Epithelial cell of prostate (primary cell): ENCODE data around the gene XIRP1.

Experiments
- DNase-seq: peaks from one replicate; pipeline ENCODE4 v3.0.0-alpha.2; 2011; ENCODE audit warnings: low read depth, low spot score
- H3K27ac ChIP-seq: fragments of 450-650 bp; 2 replicates; pipeline ENCODE4 v1.5.1; 2017; ENCODE audit warnings: mild to moderate bottlenecking

XIRP1 gene

DNA sequence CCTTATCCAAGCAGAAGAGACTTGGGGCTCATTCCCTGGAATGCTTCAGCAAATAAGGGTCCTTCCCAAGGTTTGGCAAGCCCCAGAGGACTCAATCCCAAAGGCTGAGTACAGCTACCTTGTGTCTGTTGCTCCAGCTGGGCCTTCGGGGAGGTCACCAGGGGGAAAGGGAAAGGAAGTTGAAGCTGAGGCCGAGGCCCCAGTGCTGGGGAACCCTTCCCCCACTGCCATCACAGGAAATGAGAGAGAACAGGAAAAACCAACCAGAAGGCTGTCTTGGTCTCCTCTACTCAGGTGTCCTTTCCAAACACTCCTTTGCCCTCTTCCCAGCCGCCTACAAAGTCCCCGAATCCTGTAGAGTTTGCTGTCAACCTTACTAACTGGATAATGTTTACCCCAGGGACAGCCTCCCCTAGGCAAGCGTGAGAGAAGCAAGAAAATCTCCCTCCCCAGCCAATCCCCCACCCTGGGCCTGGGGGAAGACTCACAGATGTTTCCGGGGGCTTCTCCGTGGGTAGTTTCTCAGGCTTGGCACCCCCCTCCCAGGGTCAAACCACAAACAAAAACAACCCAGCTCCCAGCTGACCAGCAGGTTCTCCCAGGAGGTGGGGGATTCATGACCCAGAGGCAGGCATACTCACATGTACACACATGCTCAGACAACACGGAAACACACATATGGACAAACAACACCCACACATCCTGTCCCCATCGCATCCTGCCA is 44.5 kb downstream of the XIRP1 start:
- DNase-seq, result no peak
- peak overlapping the region; percentile 73 for H3K27ac ChIP-seq

DNA sequence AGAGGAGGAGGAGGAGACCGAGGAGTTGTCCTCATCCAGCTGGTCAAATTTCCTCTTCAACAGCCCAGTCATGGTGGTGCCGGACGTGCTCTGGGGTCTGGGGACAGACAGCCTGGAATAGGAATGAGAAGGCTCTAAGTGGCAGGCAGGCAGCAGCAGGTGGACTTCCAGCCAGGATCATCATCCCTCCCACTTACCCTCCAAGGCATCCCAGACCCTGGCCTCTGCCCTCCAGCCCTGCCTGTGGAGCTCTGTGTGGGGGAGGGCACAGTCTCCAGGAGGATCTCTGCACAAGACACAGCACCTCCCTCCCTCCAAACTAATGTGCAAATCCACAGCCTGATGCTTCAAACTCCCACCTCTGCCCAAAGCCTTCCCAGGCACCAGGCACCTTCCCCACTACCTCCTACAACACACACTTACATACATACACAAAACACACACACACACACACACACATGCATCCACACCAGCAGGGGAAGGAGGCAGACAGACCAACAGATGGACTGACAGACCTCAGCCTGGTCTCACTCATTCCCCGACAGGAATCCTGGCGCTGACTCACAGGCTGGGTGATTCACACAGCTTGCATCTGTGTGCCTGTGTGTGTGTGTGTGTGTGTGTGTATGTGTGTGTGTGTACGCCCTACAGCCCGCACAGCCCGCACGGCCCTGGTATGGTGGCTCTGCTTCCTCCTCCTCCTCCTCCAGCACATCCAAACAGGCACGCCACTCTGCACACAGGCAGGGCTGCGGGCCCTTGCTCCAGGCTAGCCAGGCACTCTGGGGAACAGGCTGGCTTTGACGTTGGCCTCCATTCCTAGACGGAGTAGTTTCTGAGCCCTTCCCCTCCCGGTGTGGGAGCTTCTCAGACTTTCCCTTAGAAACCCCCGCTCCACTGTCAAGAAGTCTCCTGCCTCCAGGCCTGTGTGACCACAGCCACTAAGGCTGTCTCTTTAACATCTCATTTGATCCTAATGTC is 45.5 kb downstream of the XIRP1 start:
- peak overlapping the region; percentile 73 for H3K27ac ChIP-seq
- DNase-seq, result peak; percentile 94

DNA sequence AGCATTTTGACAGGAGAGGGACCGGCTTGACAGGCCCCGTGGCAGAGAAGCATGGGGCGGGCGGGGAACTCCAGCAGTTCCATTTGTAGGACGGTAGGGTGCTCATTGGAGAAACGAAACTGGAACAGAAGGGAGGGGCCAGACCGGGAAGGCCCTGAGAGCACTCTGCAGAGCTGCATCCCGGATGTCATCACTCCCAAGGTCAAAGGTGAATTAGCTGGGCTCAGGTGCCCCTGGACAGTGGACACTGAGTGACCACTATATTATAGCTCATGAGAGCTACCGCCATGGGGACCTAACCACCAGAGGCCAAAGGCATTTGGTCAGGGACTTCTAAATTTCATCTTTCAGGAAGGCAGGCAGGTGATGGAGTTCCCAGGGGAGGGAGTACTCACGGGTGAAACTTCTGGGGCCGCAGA is 46.3 kb downstream of the XIRP1 start:
- no peak for DNase-seq
- H3K27ac ChIP-seq, result peak overlapping the region; percentile 73

DNA sequence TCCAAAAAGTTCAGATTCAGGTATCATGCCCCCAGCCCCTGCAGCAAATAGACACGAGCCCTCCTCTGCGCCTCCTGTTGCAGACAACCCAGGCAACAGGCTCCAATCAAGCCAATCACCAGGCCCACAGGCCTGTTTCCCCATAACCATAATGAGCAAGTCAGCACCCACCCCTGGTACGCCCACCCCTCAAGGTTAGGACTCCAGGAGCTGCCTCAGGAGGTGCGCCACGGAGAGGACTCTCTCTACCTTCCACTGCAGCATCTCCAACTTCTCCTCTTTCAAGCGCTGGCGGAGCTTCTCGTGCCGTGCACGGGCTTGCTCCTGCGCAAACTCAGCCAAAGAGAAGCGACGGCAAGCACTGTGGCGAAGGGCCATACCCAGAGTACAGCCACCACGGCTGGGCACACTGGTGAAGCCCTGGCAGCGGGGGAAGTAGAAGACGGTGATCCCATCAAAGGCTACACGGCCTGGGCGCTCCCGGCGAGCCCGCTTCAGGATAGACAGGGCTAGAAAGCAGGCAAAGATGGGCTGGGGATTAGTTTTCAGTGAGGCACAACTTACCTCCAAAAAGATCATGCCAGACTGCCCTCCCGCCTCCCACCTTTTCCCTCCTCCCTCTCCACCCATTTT is 47.5 kb downstream of the XIRP1 start:
- DNase-seq, result no peak
- no peak overlapping the region for H3K27ac ChIP-seq

DNA sequence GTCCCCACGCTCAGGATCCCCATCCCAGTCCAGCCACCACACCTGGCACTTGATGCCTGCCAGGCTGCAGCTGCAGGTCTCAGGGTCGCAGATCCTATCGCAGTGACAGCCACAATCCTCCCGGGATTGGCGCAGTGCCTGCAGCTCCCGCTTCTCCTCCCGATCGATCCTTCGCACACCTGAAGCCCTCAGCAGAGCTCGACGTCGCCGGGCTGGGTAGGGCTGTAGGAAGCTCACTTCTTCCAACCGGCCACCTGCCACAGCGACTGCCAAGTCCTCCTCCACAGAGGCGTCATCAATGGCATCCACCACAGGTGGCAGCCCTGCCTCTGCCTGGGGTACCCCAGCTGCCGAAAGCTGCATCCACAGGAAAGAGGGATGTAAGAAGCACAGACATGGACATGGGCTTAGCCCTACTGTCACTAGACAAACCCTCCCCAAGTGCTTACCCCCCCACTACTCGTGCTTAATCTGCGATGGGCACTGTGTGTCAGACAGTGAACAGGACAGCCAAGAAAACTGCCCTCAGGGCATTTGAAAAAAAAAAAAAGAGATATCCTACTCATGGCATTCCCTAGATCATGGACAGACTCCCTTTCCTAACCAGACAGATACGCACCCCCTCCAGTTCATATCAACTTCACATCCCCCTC is 48.2 kb downstream of the XIRP1 start:
- DNase-seq, result no peak
- no peak overlapping the region for H3K27ac ChIP-seq

DNA sequence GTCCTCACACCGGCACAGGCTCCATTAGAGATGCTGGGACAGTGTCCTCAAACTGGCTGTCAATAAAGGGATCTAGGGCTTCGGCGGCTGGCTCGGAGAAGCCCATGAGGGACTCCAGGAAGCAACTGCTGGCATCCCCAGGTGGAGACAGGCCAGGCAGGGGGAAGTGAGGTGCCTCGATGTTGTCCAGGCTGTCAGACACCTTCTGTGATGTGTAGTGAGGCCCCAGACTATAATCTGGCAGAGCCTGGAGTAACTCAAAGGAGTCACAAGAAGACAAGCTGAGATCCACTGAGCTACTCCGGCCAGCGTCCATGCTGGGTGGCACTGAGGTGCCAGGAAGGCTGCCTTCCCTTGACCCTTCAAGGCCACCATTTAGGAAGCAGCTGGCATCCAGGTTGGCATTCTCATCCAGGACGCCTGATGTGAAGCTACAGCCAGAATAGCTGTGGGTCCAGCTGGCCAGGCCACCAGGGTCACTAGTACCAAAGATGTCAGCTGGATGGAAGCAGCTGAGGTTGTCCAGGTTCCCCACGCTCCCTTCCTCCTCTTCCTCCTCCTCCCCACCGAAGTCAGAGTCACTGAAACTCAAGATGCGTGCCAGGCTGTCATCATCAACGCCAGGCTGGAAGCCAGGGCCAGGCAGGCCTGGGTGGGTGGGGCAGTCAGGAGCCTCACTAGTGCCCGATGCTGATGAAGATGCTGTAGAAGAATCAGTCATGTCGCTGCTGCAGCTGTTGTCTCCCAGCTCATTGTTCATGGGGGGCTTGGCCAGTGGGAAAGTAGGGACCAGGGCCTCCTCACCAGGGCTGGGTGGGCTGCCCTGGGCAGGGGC is 49.1 kb downstream of the XIRP1 start:
- peak overlapping the region; percentile 89 for H3K27ac ChIP-seq
- no peak for DNase-seq

DNA sequence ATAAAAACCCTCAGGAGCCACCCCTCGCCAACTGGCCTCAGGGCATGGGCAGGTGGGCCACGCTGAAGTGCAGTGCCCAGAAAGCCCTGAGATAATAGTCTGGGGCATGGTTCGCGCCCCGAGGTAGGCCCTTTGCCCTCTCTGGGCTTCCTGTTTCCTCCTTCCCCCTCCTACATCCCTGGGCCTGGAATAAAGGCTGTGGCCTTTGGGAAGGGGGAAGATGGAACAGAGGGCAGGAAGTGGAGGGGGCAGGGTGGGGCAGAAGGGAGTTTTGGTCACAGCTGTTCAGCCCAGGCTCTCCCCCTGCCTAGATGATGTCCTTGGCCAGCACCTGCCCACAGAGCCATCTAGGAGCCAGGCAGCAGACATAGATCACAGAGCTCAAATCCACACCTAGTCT is 50.3 kb downstream of the XIRP1 start:
- DNase-seq, result no peak
- peak overlapping the region; percentile 89 for H3K27ac ChIP-seq

DNA sequence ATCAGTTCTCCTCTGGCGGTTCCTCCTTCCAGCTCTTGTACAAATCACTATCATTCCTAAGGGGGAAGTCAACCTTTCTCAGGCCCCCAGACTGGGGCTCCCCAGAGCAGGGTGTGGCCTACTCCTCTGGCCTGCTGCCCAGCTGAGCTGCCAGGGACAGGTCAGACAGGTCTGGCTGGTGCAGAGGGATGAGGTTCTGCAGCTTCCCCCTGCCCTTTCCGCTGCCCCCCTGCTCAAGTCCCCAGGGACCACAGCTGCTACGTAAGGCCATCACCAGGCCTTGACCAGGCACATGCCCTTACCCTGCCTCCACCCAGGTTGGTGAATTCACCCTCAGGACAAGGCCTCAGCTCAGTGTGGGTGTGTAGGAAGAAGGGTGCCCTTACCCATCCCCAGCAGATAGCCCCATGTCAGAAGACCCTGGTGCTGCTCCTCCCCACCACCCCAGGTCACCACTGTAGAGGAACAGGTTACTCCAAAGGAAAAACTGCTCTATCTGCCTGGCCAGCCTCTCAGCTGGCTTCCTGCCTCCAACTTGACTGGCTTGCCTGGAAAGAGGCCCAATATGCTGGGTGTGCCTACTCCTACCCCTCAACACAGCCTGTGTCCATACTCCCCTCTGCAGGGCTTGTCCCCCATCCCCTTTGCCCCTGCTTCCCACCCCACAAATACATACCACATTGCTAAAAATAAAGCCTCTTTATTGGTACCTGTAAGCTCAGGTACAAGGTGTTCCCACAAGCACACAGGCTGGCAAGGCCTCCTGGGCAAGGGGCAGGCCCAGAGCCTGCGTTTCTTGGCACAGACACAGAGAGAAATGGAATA is 51.0 kb downstream of the XIRP1 start:
- H3K27ac ChIP-seq, result peak overlapping the region; percentile 89

DNA sequence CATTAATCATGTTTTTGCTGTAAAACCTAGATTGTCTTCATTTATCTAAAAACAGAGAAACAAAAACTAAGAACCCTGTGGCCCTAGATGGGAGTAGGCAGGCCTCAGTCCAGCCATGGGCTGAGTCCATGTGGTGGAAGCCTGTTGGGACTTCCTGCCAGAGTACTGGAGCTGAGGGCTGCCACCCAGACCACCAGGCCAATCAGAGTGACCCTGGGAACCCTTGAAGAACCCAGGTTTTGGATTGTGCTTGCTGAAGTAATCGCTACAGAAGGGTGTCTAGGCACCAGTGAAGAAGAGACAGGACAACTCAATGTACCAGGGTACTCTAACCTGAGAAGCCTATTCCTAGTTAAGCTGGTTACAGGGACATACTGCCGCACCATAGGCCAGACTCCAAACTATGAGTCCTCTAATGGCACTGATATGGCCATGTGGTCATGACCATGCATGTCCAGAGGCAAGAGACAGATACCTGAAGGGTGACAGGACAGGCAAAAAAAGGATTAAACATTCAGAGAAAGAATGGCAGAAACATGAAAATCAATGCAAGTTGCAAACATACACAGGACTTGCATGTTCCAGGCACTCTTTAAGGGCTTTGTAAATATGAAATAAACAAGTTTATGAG is 51.9 kb downstream of the XIRP1 start:
- peak overlapping the region; percentile 89 for H3K27ac ChIP-seq
- no peak for DNase-seq

More for the DNA sequence above, 51.0 kb downstream of the XIRP1 start:
- DNase-seq, result peak; percentile 72

DNA sequence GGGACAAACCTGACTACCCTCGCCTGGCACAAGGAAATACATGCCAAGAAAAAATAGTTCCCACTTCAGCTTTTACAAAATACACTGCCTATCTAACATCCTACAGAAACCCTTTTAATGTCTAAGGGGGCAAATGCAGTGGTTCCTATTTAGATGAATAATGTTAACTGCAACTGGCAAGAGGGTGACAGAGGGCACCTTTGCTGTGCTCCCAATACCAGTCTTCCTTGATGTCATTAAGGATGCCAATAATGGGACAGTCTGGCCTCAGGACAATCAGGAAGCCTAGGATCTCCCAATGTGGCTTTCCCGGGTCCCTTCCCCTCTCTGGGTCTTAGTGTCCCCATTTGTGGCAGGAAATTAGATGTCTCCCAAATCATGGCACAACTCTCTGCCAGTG is 53.0 kb downstream of the XIRP1 start:
- no peak for DNase-seq

DNA sequence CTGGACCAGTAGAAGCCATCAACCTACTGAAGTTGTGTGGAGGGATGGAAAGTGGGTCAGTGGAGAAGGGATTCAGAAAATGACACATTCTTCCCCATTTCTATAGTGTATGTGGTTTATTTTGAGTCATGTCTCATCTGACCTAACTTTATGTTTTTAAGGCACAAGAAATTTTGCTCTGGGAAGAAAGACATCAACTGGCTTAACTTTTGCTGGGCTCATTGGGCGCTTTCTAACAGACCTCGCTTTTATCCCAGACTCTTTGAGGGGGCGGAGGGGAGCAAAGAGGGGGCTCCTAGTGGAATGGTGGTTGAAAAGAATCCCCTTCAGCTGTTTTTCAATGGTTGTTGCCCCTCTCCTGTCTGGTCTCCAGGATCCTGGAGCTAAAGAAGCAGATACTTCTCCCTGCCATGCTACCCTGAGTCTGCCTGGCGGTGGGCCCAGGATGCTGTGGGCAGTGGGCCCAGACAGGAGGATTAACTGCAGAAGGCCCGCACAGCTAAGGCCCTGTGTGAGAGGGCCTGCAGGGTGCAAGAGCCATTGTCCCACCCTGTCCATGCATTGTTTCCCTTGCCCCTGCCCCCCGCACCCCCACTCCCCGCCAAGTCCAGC is 53.5 kb downstream of the XIRP1 start:
- H3K27ac ChIP-seq, result no peak overlapping the region
- no peak for DNase-seq

More for the DNA sequence above, 53.0 kb downstream of the XIRP1 start:
- H3K27ac ChIP-seq, result no peak overlapping the region

DNA sequence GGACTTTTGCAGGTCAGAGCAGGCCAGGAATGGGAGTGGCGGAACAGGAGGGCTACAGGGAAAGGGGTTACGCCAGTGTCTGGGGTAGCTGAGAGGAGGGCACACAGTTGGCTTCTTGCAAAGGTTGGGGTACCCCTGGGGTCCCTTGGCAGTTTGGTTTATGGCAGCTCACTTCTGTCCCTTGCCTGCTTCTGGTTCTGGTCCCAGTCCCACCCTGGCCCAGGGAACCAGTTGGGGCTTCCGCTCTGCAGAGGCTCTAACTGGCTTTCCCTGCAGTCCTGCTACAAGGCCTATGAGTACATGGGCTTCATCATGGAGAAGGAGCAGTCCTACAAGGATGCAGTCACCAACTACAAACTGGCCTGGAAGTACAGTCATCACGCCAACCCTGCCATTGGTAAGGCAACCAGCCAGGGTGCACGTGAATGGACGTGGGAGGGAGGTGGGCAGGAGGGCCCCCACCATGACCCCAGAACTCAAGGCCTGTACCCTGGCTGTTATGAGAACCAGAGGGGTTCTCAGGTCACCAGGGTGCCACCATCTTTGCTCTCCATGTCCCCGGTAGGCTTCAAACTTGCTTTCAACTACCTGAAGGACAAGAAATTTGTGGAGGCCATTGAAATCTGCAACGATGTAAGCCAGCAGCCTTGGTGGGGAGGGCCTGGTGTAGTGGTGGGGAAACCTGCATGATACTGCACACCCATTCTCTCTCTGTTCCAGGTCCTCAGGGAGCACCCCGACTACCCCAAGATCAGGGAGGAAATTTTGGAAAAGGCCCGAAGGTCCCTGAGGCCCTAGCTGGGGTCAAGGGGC is 54.2 kb downstream of the XIRP1 start:
- no peak for DNase-seq
- H3K27ac ChIP-seq, result no peak overlapping the region

DNA sequence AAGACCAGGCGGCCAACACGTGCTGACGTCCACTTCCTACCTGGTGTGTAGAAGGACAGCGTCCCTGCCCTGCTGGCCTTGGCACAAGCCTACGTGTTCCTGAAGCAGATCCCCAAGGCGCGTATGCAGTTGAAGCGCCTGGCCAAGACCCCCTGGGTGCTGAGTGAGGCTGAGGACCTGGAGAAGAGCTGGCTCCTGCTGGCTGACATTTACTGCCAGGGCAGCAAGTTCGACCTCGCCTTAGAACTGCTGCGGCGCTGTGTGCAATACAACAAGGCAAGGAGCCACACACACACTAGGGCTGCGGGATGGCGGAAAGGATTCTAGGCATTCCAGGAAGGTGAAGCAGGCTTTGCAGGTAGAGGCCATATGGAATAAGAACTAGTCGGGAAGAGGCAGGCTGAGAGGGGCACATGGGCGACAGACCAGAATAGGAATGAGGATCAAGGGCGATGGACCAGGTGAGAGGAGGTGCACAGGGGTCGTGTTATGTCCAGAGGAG is 54.9 kb downstream of the XIRP1 start:
- no peak for DNase-seq
- H3K27ac ChIP-seq, result no peak overlapping the region

DNA sequence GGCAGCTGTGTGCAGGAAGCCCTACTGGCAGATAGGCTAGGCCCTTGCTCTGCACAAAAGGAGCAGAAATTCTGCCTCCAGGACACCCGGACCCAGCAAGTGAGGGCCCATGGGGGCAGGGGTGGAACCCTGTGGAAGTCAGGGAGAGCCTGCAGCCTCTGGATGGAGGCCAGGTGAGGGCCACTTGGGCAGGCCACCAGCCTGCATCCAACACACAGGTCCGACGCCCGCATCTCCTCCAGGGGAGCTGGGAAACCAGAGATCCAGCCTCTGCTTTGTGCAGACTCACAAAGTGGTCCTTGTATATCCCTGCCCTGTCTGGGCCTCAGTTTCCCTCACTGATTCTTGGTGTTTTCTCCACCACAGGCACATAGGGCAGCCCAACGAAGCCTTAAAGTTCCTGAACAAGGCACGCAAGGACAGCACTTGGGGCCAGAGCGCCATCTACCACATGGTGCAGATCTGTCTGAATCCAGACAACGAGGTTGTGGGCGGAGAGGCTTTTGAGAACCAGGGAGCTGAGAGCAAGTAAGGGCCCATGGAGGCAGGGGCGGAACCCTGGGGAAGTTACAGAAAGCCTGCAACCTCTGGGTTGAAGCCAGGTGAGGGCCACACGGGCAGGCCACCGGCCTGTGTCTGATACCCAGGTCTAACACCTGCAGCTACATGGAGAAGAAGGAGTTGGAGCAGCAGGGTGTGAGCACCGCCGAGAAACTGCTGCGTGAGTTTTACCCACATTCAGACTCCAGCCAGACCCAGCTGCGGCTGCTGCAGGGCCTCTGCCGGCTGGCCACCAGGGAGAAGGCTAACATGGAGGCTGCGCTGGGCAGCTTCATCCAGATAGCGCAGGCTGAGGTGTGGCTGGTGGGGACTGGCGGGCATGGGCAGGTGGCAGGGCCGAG is 55.6 kb downstream of the XIRP1 start:
- DNase-seq, result no peak
- no peak overlapping the region for H3K27ac ChIP-seq

DNA sequence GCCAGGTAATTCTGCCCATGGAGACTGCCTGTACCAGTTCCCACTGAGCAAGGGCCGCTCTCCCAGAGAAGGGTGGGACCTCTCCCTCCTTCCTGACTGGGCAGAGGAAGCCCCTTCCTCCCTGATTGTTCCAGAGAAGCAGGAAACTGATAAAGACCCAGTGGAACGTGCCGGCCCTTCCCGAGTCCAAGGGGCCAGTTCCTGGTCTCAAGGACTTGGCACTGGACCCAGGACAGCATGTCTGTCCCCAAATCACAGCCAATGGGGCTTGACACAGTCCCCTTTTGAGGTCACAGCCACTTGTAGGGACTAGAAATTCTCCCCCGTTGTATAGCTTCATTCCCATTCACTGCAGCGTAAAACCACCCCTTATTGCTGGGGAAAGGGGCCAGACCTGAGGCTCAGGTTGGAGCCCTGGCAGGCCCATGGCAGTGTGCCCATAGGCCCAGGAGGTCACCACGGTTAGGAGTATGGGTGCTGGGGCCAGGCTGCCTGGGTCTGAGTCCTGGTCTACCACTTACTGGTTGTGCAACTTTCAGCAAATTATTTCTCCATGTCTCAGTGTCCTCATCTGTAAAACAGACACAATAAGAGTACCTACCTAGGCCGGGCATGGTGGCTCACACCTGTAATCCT is 57.1 kb downstream of the XIRP1 start:
- DNase-seq, result no peak
- no peak overlapping the region for H3K27ac ChIP-seq
